Esophagus (tissue), 2 donors: ENCODE data around the gene GPR55. TPM values are rescaled to one million over a fixed set of nuclear protein-coding genes. Genes with fewer than 3 reads are reported as not detected.
A peak's percentile ranks its signal among the peaks of the same experiment; 100 is the strongest.

Experiments used
- H3K27ac ChIP-seq, 2 donors: one replicate each; pipeline ENCODE4 v1.5.1; 2013; ENCODE audit warnings: low read depth in 2 of 2, mild to moderate bottlenecking in 2 of 2, inconsistent platforms in 1 of 2, low read length in 1 of 2, moderate library complexity in 1 of 2
- H3K27me3 ChIP-seq, 2 donors: one replicate each; pipeline ENCODE4 v1.6.1; 2013; ENCODE audit warnings: low read length in 2 of 2, control low read depth in 1 of 2, mild to moderate bottlenecking in 1 of 2; ENCODE audit not compliant: insufficient read depth in 2 of 2, control insufficient read depth in 1 of 2
- H3K36me3 ChIP-seq, 2 donors: one replicate each; pipeline ENCODE4 v1.6.1; 2013; ENCODE audit warnings: low read length in 1 of 2; ENCODE audit not compliant: control insufficient read depth in 2 of 2, insufficient read depth in 2 of 2
- H3K4me1 ChIP-seq, 2 donors: one replicate each; pipeline ENCODE4 v1.6.1; 2013; ENCODE audit warnings: low read length in 1 of 2; ENCODE audit not compliant: control insufficient read depth in 2 of 2, insufficient read depth in 2 of 2
- H3K4me3 ChIP-seq, 2 donors: one replicate each; pipeline ENCODE4 v1.5.1; 2013; ENCODE audit warnings: low read length in 2 of 2, mild to moderate bottlenecking in 2 of 2, low read depth in 1 of 2, moderate library complexity in 1 of 2
- H3K9me3 ChIP-seq, 2 donors: one replicate each; pipeline ENCODE4 v1.6.1; 2013; ENCODE audit warnings: mild to moderate bottlenecking in 2 of 2, low read depth in 1 of 2, low read length in 1 of 2, moderate library complexity in 1 of 2; ENCODE audit not compliant: control insufficient read depth in 2 of 2, insufficient read depth in 1 of 2
- WGBS, 2 donors: extraction: QIAGEN DNeasy Blood & Tissue Kit; methylation state at CpG; one replicate each; pipeline ENCODE4 v1.1.7; 2013; 5-methylcytosine and 5-hydroxymethylcytosine counted together
- polyA plus RNA-seq, 2 donors: library from polyadenylated mRNA; stranded (reverse); fragments of 200-250 nt; gene quantifications; one replicate each; pipeline ENCODE4 v1.2.3, GENCODE V29; 2013
- donor health status: healthy with polysubstance abuse.
- donor health status: Bipolar disorder and iron deficiency.

The GPR55 gene
- polyA plus RNA-seq, 2 donors = 0.28 to 0.88 TPM

- no peak overlapping the region for H3K27ac ChIP-seq
- H3K36me3 ChIP-seq = no peaks in the 10 kb centered on the region
- no peaks in the 10 kb centered on the region for H3K27me3 ChIP-seq
- H3K9me3 ChIP-seq = no peaks in the 10 kb centered on the region
- H3K4me3 ChIP-seq = no peak overlapping the region
- WGBS, 2 donors = 76 to 79% methylated on average over 20 of the region's 20 CpGs
- no peaks in the 10 kb centered on the region for H3K4me1 ChIP-seq
Observed at GRCh38 chr2:230877759-230878598, 47.1 kb downstream of the GPR55 start.

- no peak overlapping the region for H3K27ac ChIP-seq
Observed at GRCh38 chr2:230877116-230877758, 47.8 kb downstream of the GPR55 start.

GRCh38 chr2:230875347-230876315 lies 49.4 kb downstream of the GPR55 start:
- H3K4me1 ChIP-seq = peaks cover 0 to 6% of the 10 kb centered on the region in 2 donors
- no peaks in the 10 kb centered on the region for H3K9me3 ChIP-seq
- 96% methylated on average over 34 of the region's 34 CpGs for WGBS, 2 donors
- no peak overlapping the region for H3K27ac ChIP-seq
- no peaks in the 10 kb centered on the region for H3K36me3 ChIP-seq
- H3K27me3 ChIP-seq = no peaks in the 10 kb centered on the region
- H3K4me3 ChIP-seq = no peak overlapping the region

More at GRCh38 chr2:230877116-230877758, 47.8 kb downstream of the GPR55 start:
- no peaks in the 10 kb centered on the region for H3K36me3 ChIP-seq
- WGBS, 2 donors = 85 to 87% methylated on average over 24 to 27 of the region's 27 CpGs
- no peaks in the 10 kb centered on the region for H3K9me3 ChIP-seq
- no peaks in the 10 kb centered on the region for H3K4me1 ChIP-seq
- no peaks in the 10 kb centered on the region for H3K27me3 ChIP-seq
- H3K4me3 ChIP-seq = no peak overlapping the region

GRCh38 chr2:230874876-230875275 lies 50.2 kb downstream of the GPR55 start:
- no peak overlapping the region for H3K4me3 ChIP-seq
- H3K27me3 ChIP-seq = no peaks in the 10 kb centered on the region
- no peak overlapping the region for H3K27ac ChIP-seq
- H3K4me1 ChIP-seq = peaks cover 5 to 10% of the 10 kb centered on the region in 2 donors
- WGBS, 2 donors = 92 to 94% methylated on average over 10 of the region's 10 CpGs
- no peaks in the 10 kb centered on the region for H3K36me3 ChIP-seq
- no peaks in the 10 kb centered on the region for H3K9me3 ChIP-seq

GRCh38 chr2:230874456-230874855 lies 50.6 kb downstream of the GPR55 start:
- H3K4me1 ChIP-seq = peaks cover 5 to 10% of the 10 kb centered on the region in 2 donors
- H3K36me3 ChIP-seq = no peaks in the 10 kb centered on the region
- 87 to 90% methylated on average over 11 of the region's 11 CpGs for WGBS, 2 donors
- no peak overlapping the region for H3K4me3 ChIP-seq
- no peaks in the 10 kb centered on the region for H3K27me3 ChIP-seq
- no peaks in the 10 kb centered on the region for H3K9me3 ChIP-seq
- H3K27ac ChIP-seq = no peak overlapping the region

- Histone ChIP-seq H3K9me3 (no peaks in the 10 kb centered on the region), H3K36me3 (no peaks in the 10 kb centered on the region), H3K4me1 (peaks cover 5 to 10% of the 10 kb centered on the region in 2 donors), H3K4me3 (no peak overlapping the region), H3K27ac (no peak overlapping the region), H3K27me3 (no peaks in the 10 kb centered on the region)
- 83 to 84% methylated on average over 13 of the region's 13 CpGs for WGBS, 2 donors
Observed at GRCh38 chr2:230873661-230874401, 51.2 kb downstream of the GPR55 start.

- Histone ChIP-seq H3K9me3 (no peaks in the 10 kb centered on the region), H3K36me3 (no peaks in the 10 kb centered on the region), H3K27ac (peak overlapping the region in 1 of 2 donors; percentile 36), H3K27me3 (no peaks in the 10 kb centered on the region), H3K4me1 (peaks cover 5 to 12% of the 10 kb centered on the region in 2 donors), H3K4me3 (no peak overlapping the region)
- WGBS, 2 donors = 78 to 88% methylated on average over 21 of the region's 21 CpGs
Observed at GRCh38 chr2:230872968-230873660, 51.9 kb downstream of the GPR55 start.

- H3K27ac ChIP-seq = peak overlapping the region in 1 of 2 donors; percentile 36
Observed at GRCh38 chr2:230872151-230872967, 52.7 kb downstream of the GPR55 start.

More at GRCh38 chr2:230872151-230872967, 52.7 kb downstream of the GPR55 start:
- H3K4me1 ChIP-seq = peaks cover 5 to 12% of the 10 kb centered on the region in 2 donors
- H3K27me3 ChIP-seq = no peaks in the 10 kb centered on the region
- H3K36me3 ChIP-seq = no peaks in the 10 kb centered on the region
- H3K9me3 ChIP-seq = no peaks in the 10 kb centered on the region
- H3K4me3 ChIP-seq = no peak overlapping the region
- WGBS, 2 donors = 80% methylated on average over 14 of the region's 14 CpGs
